ENCODE data around the gene CLSTN2.

GRCh38 chr3:140443073-140443472 lies 508.1 kb downstream of the CLSTN2 start:
- TF ChIP-seq CTCF (IDR thresholded peaks at IDR 0.05; ENCODE audit: insufficient read depth, low read depth, low read length) (no peak), EZH2 (IDR thresholded peaks at IDR 0.05; ENCODE audit: insufficient read depth, low read length) (no peak)
